ENCODE data around the gene FNDC1.
"Not testable (repeated sequence)": the region's sequence is repeated elsewhere in the genome, so short reads cannot be mapped to it uniquely, and the experiment has no call there.

The FNDC1 gene

GRCh38 chr6:159259441-159260125 lies 90.4 kb downstream of the FNDC1 start:
- DNase-seq: no peak

DNA sequence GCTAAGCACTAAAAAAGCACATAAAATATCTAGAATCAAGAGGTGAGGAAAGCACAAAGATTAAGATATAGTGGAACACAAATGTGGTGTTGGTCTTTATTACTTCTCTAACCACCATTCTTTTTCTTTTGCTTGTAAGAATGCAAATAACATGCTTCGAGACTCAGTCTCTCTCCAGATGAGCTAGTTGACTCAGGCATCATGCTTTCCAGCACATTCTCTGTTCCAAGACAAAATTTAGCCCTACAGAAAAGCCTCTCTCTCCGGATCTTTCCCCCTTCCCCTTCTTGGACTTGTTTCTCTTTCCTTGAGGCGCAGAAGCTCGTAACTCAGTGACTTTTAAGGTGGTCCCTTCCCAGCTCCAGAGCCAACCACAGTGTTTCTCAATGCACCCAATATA lies 91.0 kb downstream of the FNDC1 start:
- DNase-seq: no peak

GRCh38 chr6:159261995-159262394 lies 92.8 kb downstream of the FNDC1 start:
- no peak for DNase-seq

DNA sequence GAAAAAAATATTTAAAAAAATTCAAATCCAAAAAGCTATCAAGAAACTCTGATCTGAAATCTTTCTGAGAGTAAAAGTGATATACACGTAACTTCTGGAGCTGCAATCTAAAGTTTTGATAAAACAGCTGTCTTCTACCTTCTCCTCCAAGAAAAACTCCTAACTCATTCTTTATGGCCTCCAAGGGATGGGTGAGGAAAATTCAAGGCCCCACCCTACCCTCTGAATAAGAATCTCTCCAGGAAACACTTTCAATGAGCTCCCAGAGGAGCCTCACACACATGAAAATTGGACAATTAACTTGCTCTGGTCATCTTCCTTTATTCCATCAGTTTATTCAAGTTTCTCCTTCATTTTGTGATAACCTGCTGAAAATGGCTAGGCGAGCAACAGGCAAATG lies 93.4 kb downstream of the FNDC1 start:
- no peak for DNase-seq

DNA sequence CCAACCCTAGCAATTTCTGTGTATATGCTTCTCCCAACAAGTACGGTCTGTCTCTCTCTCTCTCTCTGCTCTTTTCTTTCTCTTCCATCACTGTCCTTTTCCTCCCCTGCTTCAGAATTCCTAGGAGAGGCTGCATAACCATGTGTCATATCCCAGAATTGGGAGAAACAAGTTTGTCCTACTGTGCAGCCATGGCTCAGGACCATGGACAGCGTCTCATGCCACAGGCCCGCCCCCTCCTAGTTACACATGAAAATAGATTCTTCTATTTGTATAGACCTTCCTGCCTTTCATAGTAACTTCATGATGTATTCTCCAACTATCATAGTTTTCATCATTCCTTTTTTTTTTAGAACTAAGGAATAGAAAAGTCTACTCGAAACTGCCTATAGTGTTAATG lies 98.0 kb downstream of the FNDC1 start:
- no peak for DNase-seq

GRCh38 chr6:159268511-159268910 lies 99.3 kb downstream of the FNDC1 start:
- no peak for DNase-seq

GRCh38 chr6:159271257-159271656 lies 102.1 kb downstream of the FNDC1 start:
- no peak for DNase-seq

GRCh38 chr6:159278626-159279025 lies 109.4 kb downstream of the FNDC1 start:
- no peak for DNase-seq

- no peak for DNase-seq
Measured at GRCh38 chr6:159279790-159280277, 110.6 kb downstream of the FNDC1 start.

GRCh38 chr6:159282421-159282820 lies 113.2 kb downstream of the FNDC1 start:
- DNase-seq: no peak

DNA sequence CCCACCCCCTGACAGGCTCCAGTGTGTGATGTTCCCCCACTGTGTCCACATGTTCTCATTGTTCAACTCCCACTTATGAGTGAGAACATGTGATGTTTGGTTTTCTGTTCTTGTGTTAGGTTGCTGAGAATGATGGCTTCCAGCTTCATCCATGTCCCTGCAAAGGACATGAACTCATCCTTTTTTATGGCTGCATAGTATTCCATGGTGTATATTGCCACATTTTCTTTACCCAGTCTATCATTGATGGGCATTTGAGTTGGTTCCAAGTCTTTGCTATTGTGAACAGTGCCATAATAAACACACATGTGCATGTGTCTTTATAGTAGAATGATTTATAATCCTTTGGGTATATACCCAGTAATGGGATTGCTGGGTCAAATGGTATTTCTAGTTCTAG lies 115.5 kb downstream of the FNDC1 start:
- DNase-seq: not testable (repeated sequence)

GRCh38 chr6:159298840-159299239 lies 129.6 kb downstream of the FNDC1 start:
- no peak for DNase-seq

DNA sequence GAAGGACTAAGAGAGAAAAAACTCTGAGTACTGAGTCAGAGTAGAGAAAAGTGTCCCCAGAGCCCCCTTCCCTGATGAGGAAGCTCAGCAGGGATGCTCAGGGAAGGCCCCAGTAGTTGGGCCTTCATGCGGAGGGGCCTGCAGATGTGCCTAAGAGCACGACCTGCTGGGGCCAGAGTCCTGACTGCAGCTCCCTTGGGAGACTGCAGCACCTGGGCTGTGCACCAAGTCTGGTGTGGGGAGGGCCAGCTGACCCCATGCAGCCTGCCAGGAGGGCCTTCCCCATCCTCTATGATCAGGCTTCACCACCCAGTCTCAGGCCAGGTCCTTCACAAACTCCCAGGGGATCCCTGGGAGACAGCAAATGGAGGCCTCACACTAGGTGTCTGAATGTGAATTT lies 130.4 kb downstream of the FNDC1 start:
- no peak for DNase-seq

DNA sequence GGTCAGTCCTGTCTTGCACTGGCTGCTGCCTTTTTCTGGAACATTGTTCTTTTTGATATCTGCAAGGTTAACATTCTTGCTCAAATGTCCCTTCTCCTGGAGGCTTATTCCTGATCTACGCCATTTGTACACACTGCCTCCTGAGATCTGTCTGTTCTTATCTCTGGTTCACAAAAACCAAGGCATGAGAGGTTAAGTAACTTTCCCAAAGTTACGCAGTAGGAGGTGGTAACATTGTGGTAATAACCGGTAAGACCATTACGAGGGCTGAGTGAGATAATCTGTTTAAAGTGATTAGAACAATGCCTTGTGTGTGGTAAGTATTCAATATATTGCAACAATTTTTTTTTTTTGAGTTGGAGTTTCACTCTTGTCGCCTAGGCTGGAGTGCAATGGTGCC lies 132.1 kb downstream of the FNDC1 start:
- no peak for DNase-seq

DNA sequence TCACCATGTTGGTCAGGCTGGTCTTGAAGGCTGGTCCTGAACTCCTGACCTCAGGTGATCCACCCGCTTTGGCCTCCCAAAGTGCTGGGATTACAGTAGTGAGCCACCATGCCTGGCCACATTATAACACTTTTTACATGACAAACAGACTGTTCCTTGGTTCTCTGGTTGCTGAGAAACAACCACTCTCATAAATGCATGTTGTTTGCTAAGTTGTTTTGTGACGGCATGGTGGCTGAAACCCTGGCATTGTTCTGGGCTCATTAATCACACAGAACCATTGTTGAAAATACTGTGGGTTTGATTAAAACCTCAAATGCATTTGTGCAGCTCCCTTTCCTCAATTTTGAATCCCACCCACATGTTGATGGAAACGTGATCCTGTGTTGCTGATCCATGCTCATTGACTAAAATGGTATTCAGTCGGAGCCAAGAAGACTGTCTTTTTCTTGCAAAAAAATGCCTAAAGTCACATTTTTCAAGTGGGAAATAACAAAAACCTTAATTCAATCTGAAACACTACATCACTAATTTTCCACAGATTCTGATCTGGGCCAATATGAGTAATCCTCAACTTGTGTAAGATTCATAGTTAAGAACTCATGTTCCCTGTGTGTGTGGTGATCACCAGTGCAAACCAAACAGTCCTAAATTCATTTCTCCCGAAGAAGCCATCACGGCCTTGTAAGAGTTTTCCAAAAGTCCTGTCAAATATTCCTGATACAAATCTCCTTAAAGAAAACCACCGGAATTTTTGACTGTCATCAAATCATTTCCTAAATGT lies 132.8 kb downstream of the FNDC1 start:
- no peak for DNase-seq

DNA sequence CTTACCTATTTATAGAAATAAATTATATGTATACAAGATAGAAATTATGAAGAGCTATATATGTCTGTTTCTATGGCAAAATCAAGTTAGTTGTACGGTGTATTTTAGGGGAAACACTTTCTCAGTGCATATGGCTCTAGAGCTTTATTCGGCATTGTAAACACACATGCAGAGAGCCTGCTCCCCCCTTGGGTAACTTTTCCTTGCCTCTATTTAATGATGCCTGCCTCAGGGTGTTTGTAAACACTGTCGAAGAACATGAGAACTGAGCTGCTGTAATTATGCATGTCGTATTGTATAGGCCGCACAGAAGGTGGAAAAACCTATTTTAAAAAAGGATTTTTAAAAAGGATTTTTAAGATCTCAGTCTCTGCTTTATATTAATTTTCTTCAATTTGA lies 133.4 kb downstream of the FNDC1 start:
- DNase-seq: no peak

- no peak for DNase-seq
Measured at GRCh38 chr6:159303159-159303558, 134.0 kb downstream of the FNDC1 start.

DNA sequence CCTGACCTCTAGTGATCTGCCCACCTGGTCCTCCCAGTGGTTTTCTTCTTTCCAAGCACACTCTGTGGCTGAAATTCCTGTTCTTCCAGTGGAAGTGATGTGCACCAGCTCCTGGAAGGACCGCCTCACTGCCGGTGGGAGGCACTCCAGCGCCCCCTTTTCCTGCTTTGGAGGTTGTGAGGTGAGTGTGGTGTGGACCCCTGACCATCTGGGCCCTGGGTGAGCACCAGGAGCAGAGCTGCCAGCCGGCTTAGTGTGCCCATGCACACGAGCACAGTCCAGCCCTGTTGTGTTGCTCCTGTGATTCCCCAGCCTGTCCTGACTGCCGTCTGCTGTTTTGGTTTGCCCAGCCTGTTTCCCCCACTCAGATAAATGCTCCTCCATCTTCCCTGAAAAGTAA lies 134.6 kb downstream of the FNDC1 start:
- DNase-seq: no peak

- DNase-seq: no peak
Measured at GRCh38 chr6:159304641-159305040, 135.4 kb downstream of the FNDC1 start.

GRCh38 chr6:159305159-159305558 lies 136.0 kb downstream of the FNDC1 start:
- DNase-seq: no peak

DNA sequence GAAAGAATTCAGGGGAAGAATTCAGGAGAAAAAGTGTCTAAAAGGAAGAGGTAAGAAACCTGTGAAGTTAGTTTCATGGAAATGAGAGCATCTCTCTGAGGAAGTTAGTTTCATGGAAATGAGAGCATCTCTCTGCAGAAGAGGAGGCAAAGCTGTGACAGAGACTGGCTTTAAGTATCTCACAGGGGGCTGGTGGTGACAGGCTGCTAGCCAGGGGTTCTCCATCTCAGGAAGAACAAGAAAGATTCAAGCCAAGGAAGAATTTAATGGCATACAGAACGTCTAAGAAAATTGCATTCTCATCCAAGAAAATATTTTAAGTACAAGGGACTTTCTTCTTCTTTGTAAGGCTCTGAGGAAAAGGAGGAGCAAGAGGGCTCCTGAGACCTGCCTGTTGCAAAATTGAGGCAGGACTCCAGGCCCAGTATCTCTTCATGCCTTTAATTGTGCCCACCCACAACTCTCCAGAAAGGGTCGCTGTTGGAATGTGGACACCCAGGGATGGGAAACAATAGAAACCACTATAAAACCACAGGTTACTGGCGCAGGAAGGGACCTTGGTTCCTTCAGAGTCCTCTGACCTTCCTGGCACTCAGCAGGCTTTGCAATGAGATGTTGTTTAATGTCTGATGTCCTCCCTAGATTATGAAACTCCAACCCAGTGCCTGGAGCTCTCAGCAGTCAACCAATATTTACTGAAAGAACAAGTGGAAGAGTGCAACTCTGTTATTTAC lies 136.8 kb downstream of the FNDC1 start:
- DNase-seq: no peak

DNA sequence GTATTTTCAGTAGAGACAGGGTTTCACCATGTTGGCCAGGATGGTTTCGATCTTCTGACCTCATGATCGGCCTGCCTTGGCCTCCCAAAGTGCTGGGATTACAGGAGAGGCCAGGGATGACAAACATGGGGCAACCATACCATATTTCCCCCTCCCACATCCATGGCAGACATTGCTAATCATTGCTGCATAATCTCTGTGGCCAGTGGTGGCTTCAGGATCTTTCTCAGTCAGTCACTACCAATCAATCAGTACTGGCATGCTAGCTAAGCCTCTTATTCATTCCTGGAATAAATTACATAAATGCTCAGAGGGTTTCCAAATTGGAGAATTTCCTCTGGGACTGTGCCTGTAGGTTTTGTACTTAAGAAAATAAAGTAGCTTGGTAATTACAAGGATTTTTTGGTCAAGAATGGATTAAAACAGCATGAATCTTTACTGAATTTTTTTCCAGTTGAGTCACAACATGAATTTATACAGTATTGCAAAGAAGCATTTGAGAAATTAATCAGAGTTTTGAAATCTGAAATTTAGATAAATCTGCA lies 138.1 kb downstream of the FNDC1 start:
- no peak for DNase-seq

DNA sequence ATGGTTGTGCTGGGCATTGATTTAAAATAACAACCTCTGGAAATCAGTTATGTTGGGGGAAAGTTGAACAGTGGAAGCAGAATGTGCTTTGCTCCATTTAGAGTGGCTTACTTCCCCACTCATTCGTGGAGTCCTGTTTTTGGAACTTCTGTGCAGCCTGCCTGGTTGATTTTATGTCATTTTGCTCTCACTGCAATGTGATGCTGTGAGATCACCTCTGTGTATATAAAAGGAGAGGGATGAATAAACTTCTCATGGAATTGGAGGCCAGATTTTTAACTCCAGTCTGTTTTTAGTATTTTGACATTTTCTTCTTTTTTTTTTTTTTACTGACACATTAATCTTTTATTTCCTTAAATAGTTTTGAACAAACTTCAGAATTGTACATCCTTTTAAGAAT lies 139.0 kb downstream of the FNDC1 start:
- DNase-seq: no peak

DNA sequence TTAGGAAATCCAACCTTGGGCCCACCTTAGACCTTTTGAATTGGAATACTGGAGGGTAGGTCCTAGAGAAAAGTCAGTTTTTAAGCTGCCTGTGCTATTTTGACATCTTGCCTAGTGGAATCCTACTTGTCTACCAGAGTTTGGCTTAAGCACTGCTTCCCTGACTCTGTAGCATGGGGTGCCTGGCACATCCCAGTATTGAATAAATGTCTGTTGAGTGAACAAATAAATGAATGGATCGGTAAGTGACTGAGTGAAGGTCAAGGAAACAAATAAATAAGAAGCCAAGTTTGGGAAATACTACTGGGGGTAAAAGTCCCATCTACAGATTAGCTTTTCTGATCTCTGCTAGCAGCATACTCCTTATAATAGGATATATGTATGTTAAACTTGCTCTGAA lies 140.5 kb downstream of the FNDC1 start:
- no peak for DNase-seq

All from activated naive CD4-positive, alpha-beta T cell (primary cell).